ENCODE data around the gene CCDC88A.
"Not testable (repeated sequence)": the region's sequence is repeated elsewhere in the genome, so short reads cannot be mapped to it uniquely, and the experiment has no call there.

Gene CCDC88A, protein sequence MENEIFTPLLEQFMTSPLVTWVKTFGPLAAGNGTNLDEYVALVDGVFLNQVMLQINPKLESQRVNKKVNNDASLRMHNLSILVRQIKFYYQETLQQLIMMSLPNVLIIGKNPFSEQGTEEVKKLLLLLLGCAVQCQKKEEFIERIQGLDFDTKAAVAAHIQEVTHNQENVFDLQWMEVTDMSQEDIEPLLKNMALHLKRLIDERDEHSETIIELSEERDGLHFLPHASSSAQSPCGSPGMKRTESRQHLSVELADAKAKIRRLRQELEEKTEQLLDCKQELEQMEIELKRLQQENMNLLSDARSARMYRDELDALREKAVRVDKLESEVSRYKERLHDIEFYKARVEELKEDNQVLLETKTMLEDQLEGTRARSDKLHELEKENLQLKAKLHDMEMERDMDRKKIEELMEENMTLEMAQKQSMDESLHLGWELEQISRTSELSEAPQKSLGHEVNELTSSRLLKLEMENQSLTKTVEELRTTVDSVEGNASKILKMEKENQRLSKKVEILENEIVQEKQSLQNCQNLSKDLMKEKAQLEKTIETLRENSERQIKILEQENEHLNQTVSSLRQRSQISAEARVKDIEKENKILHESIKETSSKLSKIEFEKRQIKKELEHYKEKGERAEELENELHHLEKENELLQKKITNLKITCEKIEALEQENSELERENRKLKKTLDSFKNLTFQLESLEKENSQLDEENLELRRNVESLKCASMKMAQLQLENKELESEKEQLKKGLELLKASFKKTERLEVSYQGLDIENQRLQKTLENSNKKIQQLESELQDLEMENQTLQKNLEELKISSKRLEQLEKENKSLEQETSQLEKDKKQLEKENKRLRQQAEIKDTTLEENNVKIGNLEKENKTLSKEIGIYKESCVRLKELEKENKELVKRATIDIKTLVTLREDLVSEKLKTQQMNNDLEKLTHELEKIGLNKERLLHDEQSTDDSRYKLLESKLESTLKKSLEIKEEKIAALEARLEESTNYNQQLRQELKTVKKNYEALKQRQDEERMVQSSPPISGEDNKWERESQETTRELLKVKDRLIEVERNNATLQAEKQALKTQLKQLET (N-terminal part only)

GRCh38 chr2:55419679-55420438 lies at the start of gene CCDC88A:
TSS of gene CCDC88A (minus strand) at chr2:55419856. CDS start at chr2:55419079, 777 bp downstream.
- peak; percentile 81 for DNase-seq (ENCODE audit: low spot score)

DNA sequence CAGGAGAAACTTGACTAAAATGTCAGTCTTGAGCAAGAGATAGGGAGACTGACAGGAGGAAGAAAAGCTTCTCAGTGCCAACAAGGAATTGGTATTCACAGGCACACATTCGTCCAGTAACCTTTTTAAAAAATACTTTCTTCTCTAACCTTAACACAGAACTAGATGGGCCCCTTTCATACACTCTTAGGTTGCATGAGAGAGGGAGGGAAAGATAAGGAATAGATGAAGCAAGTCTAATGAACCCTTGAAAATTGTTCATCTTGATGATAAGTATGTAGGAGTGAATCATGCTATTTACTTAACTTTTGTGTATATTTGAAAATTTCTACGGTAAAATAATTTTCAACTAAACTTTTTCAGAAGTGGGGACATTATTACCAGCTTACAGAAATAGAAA lies 42.0 kb upstream of the CCDC88A start:
- DNase-seq (ENCODE audit: low spot score): no peak

DNA sequence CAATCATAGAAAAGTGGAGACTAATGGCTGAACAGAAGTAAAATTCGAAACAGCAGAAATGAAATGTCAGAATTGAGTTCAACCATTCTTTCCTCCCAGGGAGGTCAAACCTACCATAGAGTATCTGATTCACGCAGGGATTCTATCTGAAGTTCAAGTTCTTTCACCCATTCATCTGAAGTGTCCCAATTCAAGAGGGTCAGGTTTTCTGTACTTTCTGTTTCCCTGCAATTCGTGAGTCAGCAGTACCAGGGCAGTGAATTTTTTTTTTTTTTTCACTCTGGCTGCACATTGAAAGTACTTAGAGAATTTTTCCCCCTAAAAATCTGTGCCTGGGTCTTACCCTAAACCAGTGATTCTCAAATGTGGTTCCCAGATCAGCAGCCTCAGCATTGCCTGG lies 40.9 kb upstream of the CCDC88A start:
- DNase-seq (ENCODE audit: low spot score): no peak

DNA sequence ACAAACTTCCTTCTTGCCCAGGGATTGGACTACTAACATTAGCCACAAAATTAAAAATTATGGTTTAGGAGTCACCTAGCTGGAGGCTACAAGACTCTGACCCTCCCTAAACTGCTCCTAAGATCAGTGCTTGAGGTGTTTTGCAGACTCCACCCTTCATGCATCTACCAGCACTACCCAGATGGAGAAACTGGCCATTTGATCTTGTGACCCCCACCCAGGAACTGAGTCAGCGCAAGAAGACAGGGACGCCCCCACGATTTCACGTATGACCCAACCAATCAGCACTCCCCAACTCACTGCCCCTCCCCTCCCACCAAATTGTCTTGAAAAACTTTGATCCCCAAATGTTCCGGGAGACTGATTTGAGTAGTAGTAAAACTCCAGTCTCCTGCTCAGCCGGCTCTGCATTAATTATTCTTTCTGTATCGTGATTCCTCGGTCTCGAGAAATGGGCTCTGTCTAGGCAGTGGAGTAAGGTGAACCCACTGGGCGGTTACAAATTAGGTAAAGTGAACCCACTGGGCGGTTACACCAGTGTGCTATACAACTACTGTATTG lies 40.1 kb upstream of the CCDC88A start:
- no peak for DNase-seq (ENCODE audit: low spot score)

DNA sequence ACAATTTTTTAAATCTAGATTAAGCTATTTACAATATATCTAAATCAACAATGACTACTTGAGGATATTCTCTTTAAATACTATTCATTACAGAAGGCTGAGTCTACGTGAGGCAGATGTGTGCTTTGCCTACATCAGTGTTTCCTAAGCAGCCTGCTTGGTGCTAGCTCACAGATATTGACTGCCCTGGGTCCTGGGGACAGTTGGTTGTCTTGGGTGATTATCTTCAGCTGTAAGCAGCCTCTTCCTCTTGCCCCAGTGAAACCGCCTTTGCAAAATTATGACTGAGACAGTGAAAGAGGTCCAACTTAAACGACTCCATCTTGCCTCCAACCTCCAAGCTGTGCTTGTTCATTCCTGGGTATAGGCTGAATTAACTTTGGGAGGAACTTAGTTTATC lies 39.6 kb upstream of the CCDC88A start:
- DNase-seq (ENCODE audit: low spot score): no peak

GRCh38 chr2:55454121-55454520 lies 34.5 kb upstream of the CCDC88A start:
- DNase-seq (ENCODE audit: low spot score): no peak

DNA sequence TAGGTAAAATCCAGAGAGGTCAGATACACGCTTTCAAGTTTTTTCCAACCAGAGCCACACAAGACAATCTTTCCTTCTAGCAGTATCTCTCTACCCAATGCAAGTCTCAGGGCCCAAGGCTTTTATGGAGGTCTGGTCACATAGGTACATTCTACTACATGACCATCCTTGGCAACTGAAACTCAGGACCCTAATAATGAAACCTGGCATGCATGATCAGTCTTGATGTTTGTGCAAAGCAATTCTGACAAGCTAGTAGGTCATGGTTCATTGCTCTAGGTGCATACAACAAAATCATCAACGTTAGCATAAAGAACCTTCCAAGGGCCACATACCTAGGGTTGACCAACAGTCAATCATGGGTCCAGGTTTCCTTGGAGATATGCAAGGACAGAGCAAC lies 33.2 kb upstream of the CCDC88A start:
- DNase-seq (ENCODE audit: low spot score): no peak

GRCh38 chr2:55451699-55452098 lies 32.0 kb upstream of the CCDC88A start:
- DNase-seq (ENCODE audit: low spot score): no peak

- DNase-seq (ENCODE audit: low spot score): not testable (repeated sequence)
These were observed 30.4 kb upstream of the CCDC88A start for GRCh38 chr2:55450014-55450413.

GRCh38 chr2:55442045-55442760 lies 22.5 kb upstream of the CCDC88A start:
- DNase-seq (ENCODE audit: low spot score): not testable (repeated sequence)

- no peak for DNase-seq (ENCODE audit: low spot score)
These were observed 21.7 kb upstream of the CCDC88A start for GRCh38 chr2:55441280-55441892.

DNA sequence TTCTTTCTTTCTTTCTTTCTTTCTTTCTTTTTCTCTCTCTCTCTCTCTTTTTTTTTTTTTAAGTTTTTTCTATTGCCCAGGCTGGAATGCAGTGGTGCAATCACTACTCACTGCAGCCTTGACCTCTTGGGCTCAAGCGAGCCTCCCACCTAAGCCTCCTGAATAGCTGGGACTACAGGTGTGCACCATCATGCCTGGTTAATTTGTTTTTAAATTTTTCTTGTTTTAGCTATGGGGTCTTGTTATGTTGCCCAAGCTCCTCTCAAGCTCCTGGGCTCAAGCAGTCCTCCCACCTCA lies 19.4 kb upstream of the CCDC88A start:
- DNase-seq (ENCODE audit: low spot score): no peak

- no peak for DNase-seq (ENCODE audit: low spot score)
These were observed 18.9 kb upstream of the CCDC88A start for GRCh38 chr2:55438391-55439100.

- no peak for DNase-seq (ENCODE audit: low spot score)
These were observed 18.1 kb upstream of the CCDC88A start for GRCh38 chr2:55437515-55438390.

GRCh38 chr2:55431982-55432627 lies 12.4 kb upstream of the CCDC88A start:
- DNase-seq (ENCODE audit: low spot score): peak; percentile 44

DNA sequence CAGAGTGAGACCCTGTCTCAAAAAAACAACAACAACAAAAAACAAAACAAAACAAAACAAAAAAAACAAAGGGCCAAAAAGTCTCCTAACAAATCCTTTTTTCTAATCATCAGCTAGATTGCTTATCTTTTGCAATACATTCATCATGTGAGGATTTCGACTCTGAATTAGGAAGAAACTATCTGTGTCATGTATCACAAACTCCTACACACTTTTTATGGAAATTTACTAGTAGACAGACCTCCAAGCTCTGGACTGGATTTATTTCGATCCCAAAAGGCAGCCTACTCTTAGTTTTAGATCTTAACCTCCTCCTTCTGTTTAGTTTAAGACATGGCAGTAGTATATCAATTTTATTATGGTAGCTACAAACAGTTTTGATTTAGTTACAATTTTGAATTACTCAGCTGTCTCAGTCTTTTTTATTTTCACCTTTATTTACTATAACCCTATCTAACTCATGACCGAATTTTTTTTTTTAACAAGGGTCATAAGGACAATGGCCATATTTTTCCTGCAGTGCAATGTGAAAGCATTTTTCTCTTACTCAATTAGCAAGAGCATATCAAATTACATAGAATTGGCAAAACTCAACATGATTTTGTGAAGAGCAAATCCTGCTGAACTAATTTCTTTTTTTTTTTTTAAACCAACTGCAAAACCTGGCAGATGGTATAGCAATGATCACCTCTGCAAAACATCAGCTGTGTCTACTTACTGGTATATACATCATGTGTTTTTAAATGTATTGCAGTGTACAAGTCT lies 10.7 kb upstream of the CCDC88A start:
- DNase-seq (ENCODE audit: low spot score): no peak

DNA sequence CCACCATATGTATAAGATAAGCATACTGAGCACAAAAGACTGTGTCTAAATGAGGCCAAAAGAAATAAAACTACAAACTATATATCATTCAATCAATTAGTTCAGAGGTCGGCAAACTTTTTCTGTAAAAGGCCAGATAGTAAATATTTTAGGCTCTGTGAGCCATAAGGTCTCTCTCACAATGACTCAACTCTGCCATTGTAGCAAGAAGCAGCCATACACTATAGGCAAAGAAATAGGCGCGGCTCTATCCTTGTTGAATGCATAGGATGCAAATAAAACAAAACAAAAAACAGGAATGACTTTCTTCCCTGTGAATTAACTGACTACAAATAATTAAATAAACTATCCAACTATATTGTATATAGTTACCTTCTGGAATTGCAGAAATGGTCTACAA lies 8.6 kb upstream of the CCDC88A start:
- DNase-seq (ENCODE audit: low spot score): no peak

- no peak for DNase-seq (ENCODE audit: low spot score)
These were observed 5.8 kb upstream of the CCDC88A start for GRCh38 chr2:55425431-55425831.
